GM06990 (cell line): ENCODE measurements around the gene PPP1R12B.
"Not testable (repeated sequence)": the region's sequence is repeated elsewhere in the genome, so short reads cannot be mapped to it uniquely, and the experiment has no call there.

Experiments
- DNase-seq: peaks from one replicate; pipeline ENCODE4 v3.0.0-alpha.2; 2011; ENCODE audit not compliant: insufficient read length; ENCODE audit errors: extremely low read depth
- H3K27me3 ChIP-seq: replicated peaks from 2 replicates; pipeline ENCODE4 v1.6.0; 2011; ENCODE audit warnings: low read length; ENCODE audit not compliant: control insufficient read depth, insufficient read depth
- H3K36me3 ChIP-seq: 2 replicates; pipeline ENCODE4 v1.5.1; 2011; ENCODE audit warnings: low read length; ENCODE audit not compliant: control insufficient read depth, insufficient read depth
- H3K4me3 ChIP-seq: replicated peaks from 2 replicates; pipeline ENCODE4 v1.5.1; 2011; ENCODE audit warnings: low read depth, mild to moderate bottlenecking, control low read depth, low read length
- TF ChIP-seq, protein P1 (sequence below): IDR thresholded peaks from 2 replicates; pipeline ENCODE4 v1.5.1; 2011; ENCODE audit warnings: low read length, control low read depth, mild to moderate bottlenecking, inconsistent platforms; ENCODE audit not compliant: insufficient read depth, poor library complexity, severe bottlenecking

The PPP1R12B gene

GRCh38 chr1:202433155-202434043, 84.9 kb downstream of the PPP1R12B start:
- DNase-seq, result no peak
- Histone ChIP-seq H3K27me3 (no peaks in the 10 kb centered on the region), H3K4me3 (no peak overlapping the region), H3K36me3 (no peaks in the 10 kb centered on the region; the same call in 1 of the 2 replicates)
- TF ChIP-seq, protein P1, sequence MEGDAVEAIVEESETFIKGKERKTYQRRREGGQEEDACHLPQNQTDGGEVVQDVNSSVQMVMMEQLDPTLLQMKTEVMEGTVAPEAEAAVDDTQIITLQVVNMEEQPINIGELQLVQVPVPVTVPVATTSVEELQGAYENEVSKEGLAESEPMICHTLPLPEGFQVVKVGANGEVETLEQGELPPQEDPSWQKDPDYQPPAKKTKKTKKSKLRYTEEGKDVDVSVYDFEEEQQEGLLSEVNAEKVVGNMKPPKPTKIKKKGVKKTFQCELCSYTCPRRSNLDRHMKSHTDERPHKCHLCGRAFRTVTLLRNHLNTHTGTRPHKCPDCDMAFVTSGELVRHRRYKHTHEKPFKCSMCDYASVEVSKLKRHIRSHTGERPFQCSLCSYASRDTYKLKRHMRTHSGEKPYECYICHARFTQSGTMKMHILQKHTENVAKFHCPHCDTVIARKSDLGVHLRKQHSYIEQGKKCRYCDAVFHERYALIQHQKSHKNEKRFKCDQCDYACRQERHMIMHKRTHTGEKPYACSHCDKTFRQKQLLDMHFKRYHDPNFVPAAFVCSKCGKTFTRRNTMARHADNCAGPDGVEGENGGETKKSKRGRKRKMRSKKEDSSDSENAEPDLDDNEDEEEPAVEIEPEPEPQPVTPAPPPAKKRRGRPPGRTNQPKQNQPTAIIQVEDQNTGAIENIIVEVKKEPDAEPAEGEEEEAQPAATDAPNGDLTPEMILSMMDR, result no peak

DNA sequence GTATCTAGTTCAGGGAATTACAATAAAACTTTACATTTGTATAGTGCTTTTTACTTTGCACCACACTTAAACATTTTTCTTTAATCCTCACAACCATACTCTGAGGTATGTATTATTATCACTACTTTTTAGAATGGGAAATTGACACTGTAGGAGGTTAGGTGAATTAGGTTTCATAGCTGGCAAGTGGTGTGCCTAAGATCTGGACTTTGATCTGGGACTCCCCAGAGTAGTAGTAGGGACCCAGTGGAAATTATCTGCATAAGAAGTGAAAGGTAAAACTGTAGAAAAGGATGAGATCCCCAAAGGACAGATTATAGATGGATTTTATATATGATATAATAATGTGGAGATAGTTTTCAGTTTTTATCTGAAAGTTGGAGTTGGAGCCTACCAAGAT, 85.6 kb downstream of the PPP1R12B start:
- Histone ChIP-seq H3K36me3 (no peaks in the 10 kb centered on the region; the same call in none of the 2 replicates), H3K4me3 (no peak overlapping the region), H3K27me3 (no peaks in the 10 kb centered on the region)
- no peak for DNase-seq
- TF ChIP-seq, protein P1, result no peak

DNA sequence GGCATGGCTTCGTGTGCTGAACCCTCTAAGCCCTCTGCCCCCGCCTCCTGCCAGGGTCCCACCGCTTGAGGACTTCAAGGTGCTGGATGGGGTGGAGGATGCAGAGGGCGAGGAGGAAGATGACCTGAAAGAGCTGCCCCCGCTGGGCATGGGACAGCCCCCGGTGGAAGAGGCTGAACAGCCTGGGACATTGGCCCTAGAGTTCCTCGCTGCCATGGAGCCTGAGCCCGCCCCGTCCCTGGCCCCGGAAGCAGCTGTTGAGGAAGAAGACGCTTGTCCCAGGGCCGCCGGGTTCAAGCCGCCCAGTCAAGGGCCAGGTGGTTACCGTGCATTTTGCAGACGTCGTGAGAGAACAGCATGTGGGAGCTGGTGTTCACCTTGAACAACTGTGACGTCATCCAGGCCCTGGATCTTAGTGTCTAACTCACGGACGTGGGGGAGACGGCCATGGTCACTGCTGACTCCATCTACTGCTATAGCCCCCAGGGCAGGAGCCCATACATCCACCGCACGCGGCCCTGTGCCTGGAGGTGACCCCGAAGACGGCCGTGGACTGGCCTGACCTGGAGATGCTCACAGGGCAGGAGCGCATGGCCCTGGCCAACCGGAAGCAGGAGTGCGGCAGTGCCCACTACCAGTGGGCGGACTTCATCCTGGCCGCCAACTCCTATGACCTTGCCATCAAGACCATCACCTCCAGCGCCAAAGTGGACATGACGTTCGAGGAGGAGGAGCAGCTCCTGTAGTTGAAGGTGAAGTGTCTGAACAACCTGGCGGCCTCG, 90.1 kb downstream of the PPP1R12B start:
- no peaks in the 10 kb centered on the region; the same call in none of the 2 replicates for H3K36me3 ChIP-seq
- H3K27me3 ChIP-seq, result no peaks in the 10 kb centered on the region
- no peak overlapping the region for H3K4me3 ChIP-seq
- DNase-seq, result peak; percentile 3
- TF ChIP-seq, protein P1, result no peak

DNA sequence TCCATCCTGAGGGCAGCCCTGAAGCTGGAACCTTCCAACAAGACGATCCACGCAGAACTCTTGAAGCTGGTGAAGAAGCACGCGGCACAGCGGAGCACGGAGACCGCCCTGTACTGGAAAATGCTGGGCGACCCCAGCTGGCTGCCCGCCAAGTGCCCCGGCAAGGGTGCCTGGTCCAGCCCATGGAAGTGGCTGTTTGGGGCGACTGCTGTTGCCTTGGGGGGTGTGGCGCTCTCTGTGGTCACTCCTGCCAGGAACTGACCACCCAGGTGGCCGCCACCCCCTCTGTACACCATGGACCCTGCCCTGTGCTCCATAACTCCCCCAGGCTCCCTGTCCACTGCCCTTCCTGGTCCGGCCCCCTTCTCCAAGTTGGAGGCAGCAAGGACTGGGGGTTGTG, 90.8 kb downstream of the PPP1R12B start:
- TF ChIP-seq, protein P1, result no peak
- Histone ChIP-seq H3K27me3 (no peaks in the 10 kb centered on the region), H3K36me3 (no peaks in the 10 kb centered on the region; the same call in none of the 2 replicates), H3K4me3 (no peak overlapping the region)
- DNase-seq, result peak; percentile 3

- not testable (repeated sequence) for H3K27me3 ChIP-seq, DNase-seq
Measured at GRCh38 chr1:202448140-202448539, 99.6 kb downstream of the PPP1R12B start.

DNA sequence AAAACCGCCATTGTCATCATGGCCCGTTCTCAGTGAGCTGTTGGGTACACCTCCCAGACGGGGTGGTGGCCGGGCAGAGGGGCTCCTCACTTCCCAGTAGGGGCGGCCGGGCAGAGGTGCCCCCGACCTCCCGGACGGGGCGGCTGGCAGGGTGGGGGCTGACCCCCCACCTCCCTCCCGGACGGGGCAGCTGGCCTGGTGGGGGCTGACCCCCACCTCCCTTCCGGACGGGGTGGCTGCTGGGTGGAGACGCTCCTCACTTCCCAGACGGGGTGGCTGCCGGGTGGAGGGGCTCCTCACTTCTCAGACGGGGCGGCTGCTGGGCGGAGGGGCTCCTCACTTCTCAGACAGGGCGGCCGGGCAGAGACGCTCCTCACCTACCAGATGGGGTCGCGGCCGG, 103.1 kb downstream of the PPP1R12B start:
- H3K4me3 ChIP-seq, H3K27me3 ChIP-seq, H3K36me3 ChIP-seq, DNase-seq: not testable (repeated sequence)

More at GRCh38 chr1:202448140-202448539, 99.6 kb downstream of the PPP1R12B start:
- not testable (repeated sequence) for H3K4me3 ChIP-seq, H3K36me3 ChIP-seq
